GM23338 (cell line): ENCODE data around the gene ZIC2. TPM values are rescaled to one million over a fixed set of nuclear protein-coding genes. Genes with fewer than 3 reads are reported as not detected.

Source experiments
- ATAC-seq: fragments of 200-7000 bp; cut with Tn5 transposase; 3 replicates; pipeline ENCODE4 v1.9.1; 2020
- DNase-seq: peaks from one replicate; pipeline ENCODE4 v3.0.0-alpha.2; 2015; ENCODE audit warnings: low spot score
- H2AFZ ChIP-seq: fragments of 200-600 bp; sonication (generic); 2 replicates; pipeline ENCODE4 v1.8.0; 2016; ENCODE audit warnings: antibody characterized with exemption, mild to moderate bottlenecking, moderate library complexity
- H3F3A ChIP-seq: fragments of 200-600 bp; sonication (generic); replicated peaks from 2 replicates; pipeline ENCODE4 v1.8.0; 2017; ENCODE audit warnings: antibody characterized with exemption, mixed run types, low read depth
- H3K27ac ChIP-seq: fragments of 200-600 bp; sonication (generic); 2 replicates; pipeline ENCODE4 v1.6.1; 2016; ENCODE audit warnings: low read depth
- H3K27me3 ChIP-seq: fragments of 200-600 bp; sonication (generic); 2 replicates; pipeline ENCODE4 v1.8.0; 2016; ENCODE audit warnings: mild to moderate bottlenecking, mixed run types, moderate library complexity; ENCODE audit not compliant: insufficient read depth
- H3K36me3 ChIP-seq: fragments of 200-600 bp; sonication (generic); 2 replicates; pipeline ENCODE4 v1.8.0; 2016; ENCODE audit warnings: mild to moderate bottlenecking; ENCODE audit not compliant: insufficient read depth
- H3K4me1 ChIP-seq: fragments of 200-600 bp; sonication (generic); 2 replicates; pipeline ENCODE4 v1.8.0; 2016; ENCODE audit warnings: mild to moderate bottlenecking, moderate library complexity; ENCODE audit not compliant: insufficient read depth
- H3K4me2 ChIP-seq: fragments of 200-600 bp; sonication (generic); 2 replicates; pipeline ENCODE4 v1.7.1; 2017; ENCODE audit warnings: mixed run types
- H3K4me3 ChIP-seq: fragments of 200-600 bp; sonication (generic); 2 replicates; pipeline ENCODE4 v1.6.1; 2016; ENCODE audit warnings: mixed run types
- H3K79me2 ChIP-seq: fragments of 200-600 bp; sonication (generic); replicated peaks from 2 replicates; pipeline ENCODE4 v1.8.0; 2017; ENCODE audit warnings: mild to moderate bottlenecking; ENCODE audit not compliant: insufficient read depth
- H3K9me2 ChIP-seq: fragments of 200-600 bp; sonication (generic); 2 replicates; pipeline ENCODE4 v1.8.0; 2017; ENCODE audit not compliant: insufficient read depth
- H4K20me1 ChIP-seq: fragments of 200-600 bp; sonication (generic); replicated peaks from 2 replicates; pipeline ENCODE4 v1.8.0; 2017; ENCODE audit warnings: mild to moderate bottlenecking; ENCODE audit not compliant: insufficient read depth
- H3K27ac Mint-ChIP-seq: 2 replicates; pipeline ENCODE4 v1.8.0; 2020; ENCODE audit warnings: inconsistent platforms, mild to moderate bottlenecking, moderate library complexity, mixed read lengths
- H3K27me3 Mint-ChIP-seq: 3 replicates; pipeline ENCODE4 v1.8.0; 2022; ENCODE audit warnings: low read depth, mild to moderate bottlenecking, moderate library complexity, mixed read lengths, inconsistent platforms; ENCODE audit not compliant: insufficient read depth, poor library complexity
- H3K36me3 Mint-ChIP-seq: 3 replicates; pipeline ENCODE4 v1.8.0; 2021; ENCODE audit warnings: low read depth, mild to moderate bottlenecking, inconsistent platforms, moderate library complexity, mixed read lengths
- H3K4me1 Mint-ChIP-seq: 3 replicates; pipeline ENCODE4 v1.8.0; 2020; ENCODE audit warnings: mild to moderate bottlenecking, inconsistent platforms, mixed read lengths
- H3K4me3 Mint-ChIP-seq: 3 replicates; pipeline ENCODE4 v1.8.0; 2021; ENCODE audit warnings: moderate library complexity, mild to moderate bottlenecking, inconsistent platforms, mixed read lengths
- H3K9me3 Mint-ChIP-seq: 3 replicates; pipeline ENCODE4 v1.8.0; 2020; ENCODE audit warnings: moderate library complexity, mild to moderate bottlenecking, inconsistent platforms, mixed read lengths
- CREB1 ChIP-seq: fragments of 250-450 bp; sonication (Bioruptor Pico); IDR thresholded peaks from 2 replicates; pipeline ENCODE4 v1.5.0; 2020; ENCODE audit warnings: low read depth, mild to moderate bottlenecking, moderate library complexity
- CTCF ChIP-seq, 2 experiments: fragments of 200-600 bp in 1 of 2; sonication (generic) in 1 of 2; conservative IDR thresholded peaks; 2 replicates each; pipeline versions ENCODE4 v1.5.1 to v1.6.1; 2016 to 2017; ENCODE audit warnings: antibody characterized with exemption in 2 of 2, low read depth in 2 of 2, mild to moderate bottlenecking in 2 of 2, moderate library complexity in 1 of 2
- ETS1 ChIP-seq: IDR thresholded peaks from 2 replicates; pipeline ENCODE4 v1.6.1; 2016; ENCODE audit warnings: antibody characterized with exemption
- EZH2 ChIP-seq: fragments of 200-600 bp; sonication (generic); IDR thresholded peaks from one replicate; pipeline ENCODE4 v1.8.0; 2017; ENCODE audit warnings: antibody characterized with exemption, mild to moderate bottlenecking, low read depth; ENCODE audit not compliant: unreplicated experiment
- EZH2phosphoT487 ChIP-seq: fragments of 200-600 bp; sonication (generic); IDR thresholded peaks from one replicate; pipeline ENCODE4 v1.8.1; 2018; ENCODE audit warnings: antibody characterized with exemption; ENCODE audit not compliant: unreplicated experiment
- JUNB ChIP-seq: IDR thresholded peaks from one replicate; pipeline ENCODE4 v1.6.1; 2016; ENCODE audit warnings: antibody characterized with exemption; ENCODE audit not compliant: unreplicated experiment
- NANOG ChIP-seq: IDR thresholded peaks from 2 replicates; pipeline ENCODE4 v1.6.1; 2016; ENCODE audit warnings: antibody characterized with exemption, borderline replicate concordance
- POLR2AphosphoS5 ChIP-seq: IDR thresholded peaks from 2 replicates; pipeline ENCODE4 v1.6.1; 2016; ENCODE audit warnings: antibody characterized with exemption, low read depth
- STAT1 ChIP-seq: IDR thresholded peaks from one replicate; pipeline ENCODE4 v1.6.1; 2016; ENCODE audit warnings: antibody characterized with exemption; ENCODE audit not compliant: unreplicated experiment
- ZNF114 ChIP-seq: fragments of 250-450 bp; sonication (Bioruptor Pico); IDR thresholded peaks from 2 replicates; pipeline ENCODE4 v1.5.0; 2020; ENCODE audit warnings: mild to moderate bottlenecking, moderate library complexity
- ZNF331 ChIP-seq: fragments of 250-450 bp; sonication (Bioruptor Pico); IDR thresholded peaks from 2 replicates; pipeline ENCODE4 v1.5.0; 2020; ENCODE audit warnings: low read depth, mild to moderate bottlenecking, moderate library complexity
- polyA plus RNA-seq: library from polyadenylated mRNA; unstranded; fragments of >200 nt; fragmentation: Nextera tagmentation; extraction: Ambion mirVana; gene quantifications from 2 replicates; pipeline ENCODE4 v1.2.1, GENCODE V29; 2016
- total RNA-seq: library from RNA; depleted of rRNA; stranded (reverse); fragments of >200 nt; shearing (Covaris generic); gene quantifications from 2 replicates; pipeline ENCODE4 v1.2.3, GENCODE V29; 2014
- TF ChIP-seq, protein P1 (sequence below): fragments of 250-450 bp; sonication (Bioruptor Pico); IDR thresholded peaks from 2 replicates; pipeline ENCODE4 v1.5.0; 2020; ENCODE audit warnings: mild to moderate bottlenecking, moderate library complexity
- TF ChIP-seq, protein P2 (sequence below): IDR thresholded peaks from one replicate; pipeline ENCODE4 v1.6.1; 2018; ENCODE audit warnings: antibody characterized with exemption; ENCODE audit not compliant: unreplicated experiment

The ZIC2 gene
- total and polyA plus RNA-seq, 2 experiments from 2014 or later: 63.2 to 87.9 TPM

GRCh38 chr13:99948907-99949678 lies 32.5 kb upstream of the ZIC2 start:
- Histone ChIP-seq H3K4me1 (peaks cover 8% of the 10 kb centered on the region), H3K4me2 (no peak overlapping the region), H3K9me2 (no peaks in the 10 kb centered on the region; the same call in 1 of the 2 replicates), H2AFZ (no peak overlapping the region), H3K4me3 (no peak overlapping the region), H3K79me2 (no peaks in the 10 kb centered on the region), H3K36me3 (no peaks in the 10 kb centered on the region), H4K20me1 (no peaks in the 10 kb centered on the region), H3K27ac (no peak overlapping the region), H3F3A (no peaks in the 10 kb centered on the region), H3K27me3 (peaks cover 14% of the 10 kb centered on the region)
- Mint-ChIP-seq H3K4me3 (no peak overlapping the region), H3K27ac (no peak overlapping the region), H3K36me3 (no peaks in the 10 kb centered on the region; the same call in 2 of the 3 replicates), H3K9me3 (no peaks in the 10 kb centered on the region), H3K4me1 (peaks cover 34% of the 10 kb centered on the region), H3K27me3 (peaks cover 25% of the 10 kb centered on the region)
- ATAC-seq (no peak), DNase-seq (no peak)
- TF ChIP-seq JUNB (no peak), POLR2AphosphoS5 (no peak), CTCF (conservative IDR thresholded peaks at IDR 0.05; ENCODE audit: low read depth in 2 of 2) (no peak), CREB1 (CRISPR knock-in tag) (no peak), ETS1 (no peak), NANOG (no peak), STAT1 (no peak), ZNF114 (CRISPR knock-in tag) (no peak), EZH2phosphoT487 (no peak), ZNF331 (CRISPR knock-in tag) (no peak), EZH2 (no peak)
- TF ChIP-seq, protein P1, sequence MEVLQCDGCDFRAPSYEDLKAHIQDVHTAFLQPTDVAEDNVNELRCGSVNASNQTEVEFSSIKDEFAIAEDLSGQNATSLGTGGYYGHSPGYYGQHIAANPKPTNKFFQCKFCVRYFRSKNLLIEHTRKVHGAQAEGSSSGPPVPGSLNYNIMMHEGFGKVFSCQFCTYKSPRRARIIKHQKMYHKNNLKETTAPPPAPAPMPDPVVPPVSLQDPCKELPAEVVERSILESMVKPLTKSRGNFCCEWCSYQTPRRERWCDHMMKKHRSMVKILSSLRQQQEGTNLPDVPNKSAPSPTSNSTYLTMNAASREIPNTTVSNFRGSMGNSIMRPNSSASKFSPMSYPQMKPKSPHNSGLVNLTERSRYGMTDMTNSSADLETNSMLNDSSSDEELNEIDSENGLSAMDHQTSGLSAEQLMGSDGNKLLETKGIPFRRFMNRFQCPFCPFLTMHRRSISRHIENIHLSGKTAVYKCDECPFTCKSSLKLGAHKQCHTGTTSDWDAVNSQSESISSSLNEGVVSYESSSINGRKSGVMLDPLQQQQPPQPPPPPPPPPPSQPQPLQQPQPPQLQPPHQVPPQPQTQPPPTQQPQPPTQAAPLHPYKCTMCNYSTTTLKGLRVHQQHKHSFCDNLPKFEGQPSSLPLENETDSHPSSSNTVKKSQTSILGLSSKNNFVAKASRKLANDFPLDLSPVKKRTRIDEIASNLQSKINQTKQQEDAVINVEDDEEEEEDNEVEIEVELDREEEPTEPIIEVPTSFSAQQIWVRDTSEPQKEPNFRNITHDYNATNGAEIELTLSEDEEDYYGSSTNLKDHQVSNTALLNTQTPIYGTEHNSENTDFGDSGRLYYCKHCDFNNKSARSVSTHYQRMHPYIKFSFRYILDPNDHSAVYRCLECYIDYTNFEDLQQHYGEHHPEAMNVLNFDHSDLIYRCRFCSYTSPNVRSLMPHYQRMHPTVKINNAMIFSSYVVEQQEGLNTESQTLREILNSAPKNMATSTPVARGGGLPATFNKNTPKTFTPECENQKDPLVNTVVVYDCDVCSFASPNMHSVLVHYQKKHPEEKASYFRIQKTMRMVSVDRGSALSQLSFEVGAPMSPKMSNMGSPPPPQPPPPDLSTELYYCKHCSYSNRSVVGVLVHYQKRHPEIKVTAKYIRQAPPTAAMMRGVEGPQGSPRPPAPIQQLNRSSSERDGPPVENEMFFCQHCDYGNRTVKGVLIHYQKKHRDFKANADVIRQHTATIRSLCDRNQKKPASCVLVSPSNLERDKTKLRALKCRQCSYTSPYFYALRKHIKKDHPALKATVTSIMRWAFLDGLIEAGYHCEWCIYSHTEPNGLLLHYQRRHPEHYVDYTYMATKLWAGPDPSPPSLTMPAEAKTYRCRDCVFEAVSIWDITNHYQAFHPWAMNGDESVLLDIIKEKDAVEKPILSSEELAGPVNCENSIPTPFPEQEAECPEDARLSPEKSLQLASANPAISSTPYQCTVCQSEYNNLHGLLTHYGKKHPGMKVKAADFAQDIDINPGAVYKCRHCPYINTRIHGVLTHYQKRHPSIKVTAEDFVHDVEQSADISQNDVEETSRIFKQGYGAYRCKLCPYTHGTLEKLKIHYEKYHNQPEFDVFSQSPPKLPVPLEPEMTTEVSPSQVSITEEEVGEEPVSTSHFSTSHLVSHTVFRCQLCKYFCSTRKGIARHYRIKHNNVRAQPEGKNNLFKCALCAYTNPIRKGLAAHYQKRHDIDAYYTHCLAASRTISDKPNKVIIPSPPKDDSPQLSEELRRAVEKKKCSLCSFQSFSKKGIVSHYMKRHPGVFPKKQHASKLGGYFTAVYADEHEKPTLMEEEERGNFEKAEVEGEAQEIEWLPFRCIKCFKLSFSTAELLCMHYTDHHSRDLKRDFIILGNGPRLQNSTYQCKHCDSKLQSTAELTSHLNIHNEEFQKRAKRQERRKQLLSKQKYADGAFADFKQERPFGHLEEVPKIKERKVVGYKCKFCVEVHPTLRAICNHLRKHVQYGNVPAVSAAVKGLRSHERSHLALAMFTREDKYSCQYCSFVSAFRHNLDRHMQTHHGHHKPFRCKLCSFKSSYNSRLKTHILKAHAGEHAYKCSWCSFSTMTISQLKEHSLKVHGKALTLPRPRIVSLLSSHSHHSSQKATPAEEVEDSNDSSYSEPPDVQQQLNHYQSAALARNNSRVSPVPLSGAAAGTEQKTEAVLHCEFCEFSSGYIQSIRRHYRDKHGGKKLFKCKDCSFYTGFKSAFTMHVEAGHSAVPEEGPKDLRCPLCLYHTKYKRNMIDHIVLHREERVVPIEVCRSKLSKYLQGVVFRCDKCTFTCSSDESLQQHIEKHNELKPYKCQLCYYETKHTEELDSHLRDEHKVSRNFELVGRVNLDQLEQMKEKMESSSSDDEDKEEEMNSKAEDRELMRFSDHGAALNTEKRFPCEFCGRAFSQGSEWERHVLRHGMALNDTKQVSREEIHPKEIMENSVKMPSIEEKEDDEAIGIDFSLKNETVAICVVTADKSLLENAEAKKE (CRISPR knock-in tag): no peak
- TF ChIP-seq, protein P2, sequence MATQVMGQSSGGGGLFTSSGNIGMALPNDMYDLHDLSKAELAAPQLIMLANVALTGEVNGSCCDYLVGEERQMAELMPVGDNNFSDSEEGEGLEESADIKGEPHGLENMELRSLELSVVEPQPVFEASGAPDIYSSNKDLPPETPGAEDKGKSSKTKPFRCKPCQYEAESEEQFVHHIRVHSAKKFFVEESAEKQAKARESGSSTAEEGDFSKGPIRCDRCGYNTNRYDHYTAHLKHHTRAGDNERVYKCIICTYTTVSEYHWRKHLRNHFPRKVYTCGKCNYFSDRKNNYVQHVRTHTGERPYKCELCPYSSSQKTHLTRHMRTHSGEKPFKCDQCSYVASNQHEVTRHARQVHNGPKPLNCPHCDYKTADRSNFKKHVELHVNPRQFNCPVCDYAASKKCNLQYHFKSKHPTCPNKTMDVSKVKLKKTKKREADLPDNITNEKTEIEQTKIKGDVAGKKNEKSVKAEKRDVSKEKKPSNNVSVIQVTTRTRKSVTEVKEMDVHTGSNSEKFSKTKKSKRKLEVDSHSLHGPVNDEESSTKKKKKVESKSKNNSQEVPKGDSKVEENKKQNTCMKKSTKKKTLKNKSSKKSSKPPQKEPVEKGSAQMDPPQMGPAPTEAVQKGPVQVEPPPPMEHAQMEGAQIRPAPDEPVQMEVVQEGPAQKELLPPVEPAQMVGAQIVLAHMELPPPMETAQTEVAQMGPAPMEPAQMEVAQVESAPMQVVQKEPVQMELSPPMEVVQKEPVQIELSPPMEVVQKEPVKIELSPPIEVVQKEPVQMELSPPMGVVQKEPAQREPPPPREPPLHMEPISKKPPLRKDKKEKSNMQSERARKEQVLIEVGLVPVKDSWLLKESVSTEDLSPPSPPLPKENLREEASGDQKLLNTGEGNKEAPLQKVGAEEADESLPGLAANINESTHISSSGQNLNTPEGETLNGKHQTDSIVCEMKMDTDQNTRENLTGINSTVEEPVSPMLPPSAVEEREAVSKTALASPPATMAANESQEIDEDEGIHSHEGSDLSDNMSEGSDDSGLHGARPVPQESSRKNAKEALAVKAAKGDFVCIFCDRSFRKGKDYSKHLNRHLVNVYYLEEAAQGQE: no peak
